ENCODE results near the gene PTPRM.

The PTPRM gene

DNA sequence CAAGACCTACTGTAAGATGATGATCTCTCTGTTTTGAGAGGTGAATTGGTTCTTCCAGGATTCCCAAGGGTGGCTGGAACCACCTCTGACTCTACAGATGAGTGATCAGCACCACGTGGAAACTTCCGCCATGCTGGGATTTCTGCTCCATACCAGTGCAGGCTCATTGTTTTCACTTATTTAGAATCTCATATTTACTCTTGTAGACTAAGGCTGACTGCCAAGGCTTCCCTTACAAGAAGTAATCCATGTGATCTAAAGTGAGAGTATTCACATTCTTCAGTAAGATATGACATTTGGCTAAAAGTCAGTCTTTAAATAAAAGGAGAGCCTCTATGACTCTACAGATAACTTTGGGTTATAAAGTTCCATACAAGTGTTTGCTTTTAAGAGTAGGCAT, 719.2 kb downstream of the PTPRM start:
- DNase-seq (ENCODE audit: low spot score), result no peak

DNA sequence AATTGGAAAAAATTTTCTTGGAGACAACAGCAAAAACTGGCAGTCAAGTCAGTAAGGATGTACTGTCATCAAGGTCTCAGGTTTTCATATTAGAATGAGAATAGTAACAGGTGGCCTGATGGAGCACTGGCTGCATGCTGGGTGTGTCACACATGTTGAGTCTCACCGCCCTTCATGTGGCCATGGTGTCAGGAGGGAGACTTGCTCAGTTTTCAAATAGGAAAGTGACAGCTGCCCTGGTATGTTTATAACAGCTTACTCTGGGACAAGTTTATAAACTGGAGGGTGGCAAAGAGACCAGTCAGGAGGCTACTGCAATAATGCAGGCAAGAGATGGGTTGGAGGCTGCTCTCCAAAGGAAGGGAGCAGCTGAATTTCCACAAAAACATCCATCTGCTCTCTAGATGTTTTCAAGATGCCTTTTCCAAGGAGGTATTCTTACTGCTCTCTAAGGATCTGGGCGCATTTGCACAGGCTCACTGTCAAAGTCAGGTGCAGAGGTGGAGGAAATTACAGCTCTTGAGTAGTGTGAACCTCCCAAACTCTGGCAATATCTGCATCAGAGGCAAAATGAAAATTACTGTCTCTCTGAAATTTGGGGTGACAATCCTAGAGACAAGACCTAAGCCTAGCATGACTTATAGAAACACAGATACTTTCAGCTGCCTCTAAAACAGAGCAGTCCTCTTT, 720.2 kb downstream of the PTPRM start:
- no peak for DNase-seq (ENCODE audit: low spot score)

DNA sequence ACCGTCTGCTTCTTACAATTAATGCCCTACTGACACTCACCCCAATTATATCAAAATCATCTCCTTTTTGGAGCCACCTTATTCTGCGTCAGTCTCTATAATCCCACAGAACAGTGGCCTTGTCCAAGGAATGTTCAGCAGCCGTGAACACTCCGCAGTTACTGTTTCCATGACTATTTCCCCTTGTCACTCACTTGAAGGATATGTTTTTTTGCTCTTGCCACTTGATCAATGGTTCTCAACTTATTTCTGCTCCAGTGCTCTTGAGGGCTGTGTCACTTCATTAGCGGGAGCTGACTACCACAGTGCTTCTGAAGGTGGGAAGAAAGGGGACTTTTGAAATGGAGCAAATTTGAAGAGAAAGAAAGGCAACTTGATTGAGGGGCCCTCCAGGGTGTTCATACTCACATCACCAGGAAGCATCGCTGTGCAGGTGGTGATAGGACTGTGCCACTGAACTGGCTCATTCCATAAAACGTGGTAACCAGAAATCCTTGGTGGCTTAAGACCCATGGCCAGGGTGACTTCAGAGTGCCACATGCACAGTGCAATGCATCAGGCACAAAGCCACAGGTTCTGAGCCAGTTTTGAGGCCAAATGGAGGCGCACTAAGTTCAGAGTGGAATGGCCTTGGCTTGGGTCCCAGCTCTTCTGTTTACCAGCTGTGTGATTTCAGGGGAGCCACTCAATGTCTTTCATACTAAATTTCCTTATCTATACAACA, 721.5 kb downstream of the PTPRM start:
- DNase-seq (ENCODE audit: low spot score), result no peak

DNA sequence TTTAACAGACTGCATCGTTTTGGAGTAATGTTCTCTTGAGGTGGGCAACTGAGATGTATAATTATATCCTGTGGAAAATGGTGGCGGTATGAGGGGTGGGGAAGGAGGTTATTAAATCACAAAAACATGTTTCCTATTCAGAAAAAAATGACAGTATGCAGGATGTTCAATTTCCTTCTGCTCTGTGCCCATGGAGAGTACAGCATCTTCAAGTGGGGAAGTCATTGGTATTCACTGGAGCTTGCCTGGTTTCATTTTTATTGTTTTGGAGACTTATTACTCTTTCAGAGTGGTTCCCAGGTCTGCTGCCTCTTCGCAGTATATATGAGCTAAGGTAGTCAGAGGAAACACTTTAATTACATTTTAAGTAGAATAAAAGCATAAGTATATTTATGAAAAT, 723.3 kb downstream of the PTPRM start:
- DNase-seq (ENCODE audit: low spot score), result no peak

DNA sequence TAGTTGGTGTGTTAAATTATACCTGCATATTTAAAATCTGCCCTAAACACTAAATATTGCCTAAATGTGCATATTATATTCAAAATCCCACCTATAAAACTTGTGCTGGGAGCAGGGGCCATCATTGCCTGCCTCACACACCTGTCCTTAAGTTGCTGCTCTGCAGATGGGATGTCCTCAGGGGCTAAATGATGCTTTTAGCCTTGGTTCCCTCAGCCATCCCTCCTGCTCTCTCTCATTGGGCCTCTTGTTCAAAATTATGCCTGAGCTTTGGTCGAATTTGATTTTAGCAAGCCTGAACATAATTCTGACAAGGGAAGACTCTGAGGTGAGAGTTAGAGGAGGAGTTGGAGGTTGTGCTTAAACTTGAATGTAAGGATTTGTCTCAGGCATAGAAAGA, 723.8 kb downstream of the PTPRM start:
- no peak for DNase-seq (ENCODE audit: low spot score)

DNA sequence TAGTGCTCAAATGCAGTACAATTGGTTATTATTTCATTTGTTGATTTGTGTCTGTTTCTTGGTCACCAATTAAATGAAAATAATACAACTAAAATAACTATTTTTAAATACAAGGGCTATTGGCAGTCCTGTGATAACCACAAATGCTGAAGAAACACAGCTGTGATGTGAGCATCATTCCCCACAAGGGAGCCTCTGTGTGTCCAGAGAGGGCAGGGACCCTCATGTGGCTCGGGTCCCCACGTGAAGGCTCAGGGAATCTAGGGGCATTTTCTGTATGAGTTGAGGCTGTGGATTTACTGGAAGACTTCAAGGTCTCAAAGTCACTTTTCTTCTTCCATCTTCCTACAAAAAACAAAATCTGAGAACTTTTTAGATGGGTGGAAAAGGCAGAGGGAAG, 726.1 kb downstream of the PTPRM start:
- DNase-seq (ENCODE audit: low spot score), result peak; percentile 22

DNA sequence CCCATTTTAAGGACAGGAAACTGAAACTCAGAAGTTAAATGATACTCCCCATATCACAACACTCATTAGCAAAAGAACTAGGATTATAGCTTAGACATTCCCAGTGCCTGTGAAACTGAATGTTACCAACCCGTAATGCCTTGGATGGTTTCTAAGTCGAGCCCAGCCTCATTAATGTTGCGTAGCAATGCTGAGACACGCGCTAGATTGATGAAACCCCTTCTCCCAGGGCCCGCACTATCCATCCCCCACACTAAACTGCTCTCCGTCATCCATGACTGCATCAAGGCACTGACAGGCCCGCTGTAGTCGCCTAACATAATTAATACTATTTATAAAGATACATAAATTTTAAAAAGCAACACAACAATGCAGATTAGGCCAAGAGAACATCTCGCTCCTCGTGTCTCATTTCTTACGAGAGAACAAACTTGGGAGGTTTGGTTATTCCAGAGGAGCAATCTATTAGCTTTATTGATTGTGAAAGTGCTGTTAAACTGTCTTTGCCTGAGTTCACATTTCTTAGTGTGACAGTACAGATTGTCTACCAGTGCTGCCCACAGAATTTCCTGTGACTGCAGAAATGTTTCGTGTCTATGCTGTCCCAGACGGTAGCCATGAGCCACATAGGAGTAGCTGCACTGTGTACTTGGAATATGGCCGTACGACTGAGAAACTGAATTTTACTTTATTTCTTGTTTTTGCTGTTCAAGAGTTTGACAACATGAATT, 729.9 kb downstream of the PTPRM start:
- DNase-seq (ENCODE audit: low spot score), result no peak

DNA sequence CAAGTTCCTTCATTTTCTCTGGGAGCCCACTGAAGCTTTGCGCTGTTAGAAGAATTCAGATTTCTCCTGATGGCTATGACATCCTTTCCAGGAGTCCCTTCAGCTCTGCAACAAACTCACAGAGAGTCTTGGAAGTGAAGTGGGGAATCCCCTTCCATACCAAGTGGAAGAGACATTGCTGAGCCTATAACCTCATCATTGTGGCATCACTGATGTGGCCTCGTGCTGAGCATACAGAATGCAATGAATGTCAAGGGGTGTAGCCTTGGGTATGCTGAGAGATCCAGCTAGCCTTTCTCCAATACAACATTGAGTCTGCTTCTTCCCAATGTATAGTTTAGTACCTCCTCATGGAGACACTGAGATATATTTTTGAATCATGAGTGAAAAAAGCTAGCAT, 731.1 kb downstream of the PTPRM start:
- no peak for DNase-seq (ENCODE audit: low spot score)

DNA sequence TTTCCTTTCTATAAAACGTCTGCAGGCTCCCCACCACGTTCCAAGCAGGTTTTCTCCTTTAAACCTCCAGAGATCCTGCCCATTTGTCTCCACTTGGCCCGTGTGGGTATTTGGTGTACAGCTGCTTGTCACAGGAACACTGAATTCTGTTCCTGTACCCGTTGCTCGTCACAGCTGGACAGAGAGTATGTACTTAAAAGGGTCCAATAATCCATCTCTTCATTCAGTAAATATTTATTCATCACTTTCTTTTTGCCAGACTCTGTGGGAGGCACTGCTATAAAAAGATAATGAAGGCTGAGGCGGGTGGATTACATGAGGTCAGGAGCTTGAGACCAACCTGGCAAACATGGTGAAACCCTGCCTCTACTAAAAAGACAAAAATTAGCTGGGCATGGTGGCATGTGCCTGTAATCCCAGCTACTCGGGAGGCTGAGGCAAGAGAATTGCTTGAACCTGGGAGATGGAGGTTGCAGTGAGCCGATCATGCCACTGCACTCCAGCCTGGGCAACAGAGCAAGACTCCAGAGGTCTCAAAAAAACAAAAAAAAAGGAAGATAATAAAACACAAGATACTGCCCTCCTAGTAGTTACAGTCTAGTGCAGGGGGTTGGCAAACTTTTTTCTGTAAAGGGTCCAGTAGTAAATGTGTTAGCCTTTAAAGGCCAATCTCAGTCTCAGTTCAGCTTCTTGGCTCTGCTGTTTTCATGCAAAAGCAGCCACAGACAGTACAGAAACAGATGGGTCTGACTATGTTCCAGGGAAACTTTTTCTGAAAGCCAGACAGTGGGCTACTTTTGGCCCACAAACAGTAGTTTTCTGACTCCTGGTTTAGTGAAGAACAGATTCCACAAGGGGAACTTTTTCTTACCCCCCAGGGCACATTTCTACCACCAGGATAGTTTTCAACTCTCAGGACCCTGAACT, 732.2 kb downstream of the PTPRM start:
- DNase-seq (ENCODE audit: low spot score), result no peak

DNA sequence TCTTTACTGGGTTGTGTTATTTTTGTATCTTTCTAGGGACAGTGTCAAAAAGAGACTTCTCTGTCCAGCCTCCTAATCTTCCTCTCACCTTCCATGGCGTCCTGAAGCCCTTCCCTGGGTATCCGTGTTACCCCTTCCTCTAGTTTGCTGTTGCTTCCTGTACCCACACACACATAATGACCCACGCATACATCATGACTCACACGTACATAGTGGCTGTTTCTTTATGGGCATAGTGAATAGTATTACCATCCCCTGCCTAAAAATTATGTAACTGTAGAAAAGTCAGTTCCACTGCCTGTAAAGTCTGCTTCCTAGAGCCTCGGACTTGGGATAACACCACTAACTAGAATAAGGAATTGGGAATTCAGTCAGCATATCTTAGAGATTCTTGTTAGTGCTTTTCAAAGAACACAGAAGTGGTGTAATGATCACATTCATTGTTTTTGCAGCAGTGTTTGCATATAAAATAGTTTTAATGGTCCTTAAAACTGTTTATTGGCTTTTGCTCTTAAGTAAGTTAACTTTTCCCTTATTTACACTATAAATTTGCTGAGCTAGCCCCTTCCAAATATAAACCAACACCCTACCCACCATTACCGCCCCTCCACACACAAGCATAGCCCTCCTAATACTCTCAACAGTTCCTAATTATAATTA, 733.8 kb downstream of the PTPRM start:
- DNase-seq (ENCODE audit: low spot score), result no peak

DNA sequence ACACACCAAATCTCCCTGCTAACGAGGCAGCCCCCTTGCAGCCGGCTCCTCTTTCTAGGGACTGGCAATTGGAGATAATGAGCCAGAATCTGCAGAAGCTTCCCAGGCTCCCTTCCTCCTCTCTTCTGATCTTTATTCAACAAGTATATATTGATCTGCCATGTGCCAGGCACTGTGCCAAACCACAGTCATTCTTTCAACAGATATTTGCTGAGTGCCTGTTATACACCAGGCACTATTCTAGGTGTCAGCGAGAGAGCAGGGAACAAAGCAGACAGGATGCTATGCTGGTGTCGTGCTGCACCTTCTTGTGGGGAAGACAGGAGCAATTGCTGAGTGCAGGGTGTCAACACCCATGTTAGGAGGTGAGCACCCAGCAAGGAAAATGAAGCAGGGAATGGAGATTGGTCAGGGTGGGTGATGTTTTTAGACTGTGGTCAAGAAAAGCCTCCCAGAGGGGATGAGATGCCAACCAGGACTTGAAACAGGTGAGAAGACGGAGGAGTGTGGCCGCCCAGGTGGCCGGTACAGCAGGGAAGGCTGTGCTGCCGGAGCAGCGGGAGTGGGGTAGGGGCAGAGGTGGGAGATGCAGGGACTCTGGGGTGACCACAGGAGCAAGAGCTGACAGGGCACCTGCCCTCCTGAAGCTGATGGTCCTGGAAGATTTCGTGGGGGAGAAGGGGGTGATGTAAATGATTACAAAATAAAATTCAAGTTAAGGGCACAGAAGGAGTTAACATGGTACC, 734.5 kb downstream of the PTPRM start:
- DNase-seq (ENCODE audit: low spot score), result no peak

DNA sequence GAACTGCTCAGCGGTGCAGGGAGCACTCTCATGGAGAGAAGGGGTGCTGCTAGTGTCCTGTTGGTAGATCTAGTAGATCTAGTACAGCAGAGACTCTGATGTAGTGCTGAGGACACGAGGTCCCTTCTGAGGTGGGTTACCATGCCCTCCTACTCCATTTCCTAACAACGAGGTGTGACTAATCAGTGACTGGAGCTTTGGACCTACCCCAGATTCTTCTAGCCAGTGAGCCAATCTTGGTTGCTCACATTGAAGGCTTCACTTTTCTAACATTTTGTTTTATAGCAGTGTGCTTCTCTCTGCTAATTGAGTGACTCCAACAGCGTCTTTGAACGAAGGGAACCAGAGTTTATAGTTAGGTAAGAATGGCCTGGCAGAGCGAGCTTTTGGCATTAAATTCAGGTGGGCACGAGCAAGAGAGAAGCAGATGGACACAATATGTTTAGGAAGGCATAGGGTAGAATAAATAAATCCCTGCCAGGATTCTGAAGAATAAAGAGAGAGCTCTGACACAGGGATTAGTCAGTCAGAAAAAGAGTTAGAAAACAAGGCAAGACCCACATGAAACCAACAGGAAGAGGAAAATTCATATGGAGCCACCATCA, 736.1 kb downstream of the PTPRM start:
- DNase-seq (ENCODE audit: low spot score), result no peak

DNA sequence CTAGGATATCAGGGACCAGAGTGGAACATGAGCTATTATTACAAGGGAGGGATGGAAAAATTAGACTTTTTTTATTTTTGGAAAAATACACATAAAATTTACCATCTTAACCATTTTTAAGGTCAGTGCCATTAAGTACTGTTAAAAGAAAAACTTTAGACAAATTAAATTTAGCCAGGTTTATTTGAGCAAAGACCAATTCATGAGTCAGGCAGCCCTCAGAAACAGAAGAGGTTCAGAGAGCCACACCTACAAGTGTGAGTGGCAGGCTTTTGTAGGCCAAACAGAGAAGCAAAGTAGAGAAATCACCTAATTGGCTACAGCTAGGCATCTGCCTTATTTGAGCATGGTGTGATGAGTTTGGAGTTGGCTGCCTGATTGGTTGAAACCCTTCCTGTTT, 740.8 kb downstream of the PTPRM start:
- no peak for DNase-seq (ENCODE audit: low spot score)

DNA sequence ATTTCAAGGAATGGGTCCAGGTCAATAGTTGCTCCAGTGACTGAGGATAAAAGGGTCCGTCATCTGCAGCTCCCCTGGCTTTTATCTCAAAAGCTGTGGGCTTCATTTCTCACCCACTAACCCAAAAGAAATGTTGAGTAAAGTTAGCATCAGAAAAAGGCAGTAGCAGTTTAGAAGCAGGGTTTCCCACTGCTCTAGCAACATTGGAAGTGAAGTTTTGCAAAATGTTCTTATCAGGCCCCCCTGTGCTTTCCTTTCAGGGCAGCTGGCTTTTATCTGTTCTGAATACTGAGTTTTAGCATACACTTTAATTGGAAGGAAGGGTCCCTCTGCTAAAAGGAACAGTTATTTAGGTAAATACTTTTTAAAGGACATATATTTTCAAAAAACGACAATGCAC, 745.9 kb downstream of the PTPRM start:
- DNase-seq (ENCODE audit: low spot score), result no peak

DNA sequence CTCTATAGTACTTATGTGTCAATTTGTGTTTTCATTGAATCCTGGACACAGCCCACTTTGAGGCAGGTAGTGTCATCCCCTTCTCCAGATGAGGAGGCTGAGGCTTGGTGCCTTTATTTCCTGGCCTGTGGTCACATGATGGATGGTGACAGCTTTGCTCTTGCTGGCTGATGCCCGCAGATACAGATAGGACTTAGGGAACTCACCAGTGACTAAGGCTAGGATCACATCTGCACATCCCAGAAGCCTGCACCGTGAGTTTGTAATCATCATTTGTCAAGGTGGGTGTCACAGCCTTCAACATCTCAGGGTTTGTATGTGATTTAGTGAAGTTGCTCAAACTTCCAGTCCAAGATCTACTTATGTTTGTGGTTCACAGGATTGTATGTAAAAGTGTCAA, 747.0 kb downstream of the PTPRM start:
- DNase-seq (ENCODE audit: low spot score), result no peak

DNA sequence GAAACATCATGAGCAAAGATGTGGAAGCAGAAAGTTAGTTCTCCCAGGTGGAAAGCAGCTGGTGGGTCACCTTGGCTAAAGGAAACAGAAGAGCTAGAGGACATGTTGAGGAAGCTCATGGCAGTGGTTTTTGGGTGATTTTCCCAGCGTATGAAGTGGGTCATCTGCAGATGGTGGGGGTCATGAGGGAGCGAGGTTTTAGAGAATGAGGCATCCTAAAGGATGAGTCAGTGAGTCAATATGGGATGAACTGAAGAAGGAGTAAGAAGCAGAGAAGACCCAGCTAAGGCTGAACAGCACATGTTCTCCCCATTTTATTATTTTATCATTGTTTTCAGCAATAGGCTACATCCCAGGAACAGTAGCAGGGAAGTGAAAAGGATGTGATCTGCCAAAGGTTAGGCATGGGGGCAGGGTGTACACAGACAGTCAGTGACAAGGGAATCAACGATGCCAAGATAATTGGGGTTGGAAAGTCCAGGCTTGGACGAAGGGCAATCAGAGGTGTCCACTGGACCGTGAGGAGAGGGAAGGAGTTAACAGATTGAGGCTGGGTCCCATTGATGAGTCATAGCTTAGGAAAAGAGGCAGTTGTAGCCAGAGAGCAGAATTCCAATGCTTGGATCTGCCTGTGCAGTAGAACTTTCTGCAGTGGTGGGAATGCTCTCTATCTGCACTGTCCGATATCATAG, 752.8 kb downstream of the PTPRM start:
- no peak for DNase-seq (ENCODE audit: low spot score)

DNA sequence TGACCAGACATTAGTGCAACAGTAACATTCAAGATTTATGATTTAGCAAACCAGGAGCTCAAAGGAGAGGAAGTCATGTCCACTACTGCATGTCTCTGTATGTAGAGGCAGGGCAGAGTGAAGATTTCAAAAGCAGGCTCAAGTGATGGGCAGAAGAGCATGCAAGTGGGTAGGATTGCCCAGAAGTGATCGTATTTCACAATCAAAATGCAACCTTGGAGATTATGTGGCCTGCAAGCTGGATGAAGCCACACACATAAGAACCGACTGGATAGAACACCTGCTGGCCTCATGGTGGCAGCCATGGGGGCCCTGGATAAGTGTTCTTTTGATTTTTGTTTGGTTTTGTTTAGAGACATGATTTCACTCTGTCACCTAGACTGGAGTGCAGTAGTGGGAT, 755.4 kb downstream of the PTPRM start:
- DNase-seq (ENCODE audit: low spot score), result no peak

DNA sequence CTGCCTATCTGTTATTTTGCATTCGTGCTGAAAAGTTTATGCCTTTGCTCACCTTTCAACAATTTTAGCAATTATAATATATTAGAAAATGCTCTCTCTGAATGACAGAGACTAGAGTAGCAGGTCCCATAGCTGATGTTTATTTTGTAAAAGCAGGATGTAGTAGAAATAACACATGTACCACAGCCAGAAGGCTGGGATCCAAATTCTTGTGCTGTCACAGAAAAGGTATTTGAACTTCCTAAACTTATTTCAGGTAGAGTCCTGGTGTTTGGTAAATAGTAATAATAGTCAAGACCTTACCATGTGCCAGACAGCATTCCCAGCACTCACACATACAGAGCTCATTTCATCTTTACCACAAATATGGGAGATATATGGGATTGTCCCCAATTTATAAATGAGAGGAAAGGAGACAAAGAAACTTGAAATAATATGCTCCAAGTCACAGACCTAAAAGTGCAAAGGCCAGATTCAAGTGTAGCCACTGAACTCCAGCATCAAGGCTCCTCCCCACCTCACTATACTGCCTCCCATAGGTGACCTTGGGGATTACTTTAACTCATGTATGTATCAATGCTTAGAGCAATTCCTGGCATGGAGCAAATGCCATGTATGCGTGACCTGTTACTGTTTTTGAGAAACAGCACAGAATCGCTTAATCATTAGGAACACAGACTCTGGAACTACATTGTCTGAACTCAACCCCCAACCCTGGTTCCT, 757.4 kb downstream of the PTPRM start:
- no peak for DNase-seq (ENCODE audit: low spot score)

DNA sequence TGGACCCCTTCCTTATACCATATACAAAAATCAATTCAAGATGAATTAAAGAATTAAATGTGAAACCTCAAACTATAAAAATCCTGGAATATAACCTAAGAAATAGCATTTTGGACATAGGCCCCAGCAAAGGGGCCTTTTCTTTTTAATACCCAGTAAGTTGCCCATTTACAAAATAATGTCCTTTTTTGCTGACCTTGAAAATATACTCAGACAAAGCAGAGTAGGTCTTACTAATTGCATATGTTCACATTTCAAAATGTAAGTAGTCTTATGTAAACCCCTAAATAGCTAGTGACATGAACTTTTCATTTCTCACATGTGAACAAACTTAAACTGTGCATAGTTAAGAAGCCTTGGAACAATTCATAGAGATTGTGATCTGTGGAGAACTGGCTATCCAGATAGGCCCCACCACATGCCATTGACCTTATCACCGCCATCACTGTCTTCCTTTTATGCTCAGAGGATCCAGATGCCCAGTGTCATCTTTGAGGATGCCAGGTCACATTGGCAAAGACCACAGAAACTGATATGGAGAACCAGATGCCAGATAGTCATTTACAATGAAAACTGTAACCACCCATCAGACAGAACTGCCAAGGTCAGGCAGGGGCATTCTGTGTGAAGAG, 759.8 kb downstream of the PTPRM start:
- no peak for DNase-seq (ENCODE audit: low spot score)
